ENCODE measurements around the gene NPIPB6. TPM values are rescaled to one million over a fixed set of nuclear protein-coding genes. Genes with fewer than 3 reads are reported as not detected.
A peak's percentile ranks its signal among the peaks of the same experiment; 100 is the strongest.

NPIPB6 gene
- total RNA-seq, 1 experiment from 2014 or later: 2.6 TPM

DNA sequence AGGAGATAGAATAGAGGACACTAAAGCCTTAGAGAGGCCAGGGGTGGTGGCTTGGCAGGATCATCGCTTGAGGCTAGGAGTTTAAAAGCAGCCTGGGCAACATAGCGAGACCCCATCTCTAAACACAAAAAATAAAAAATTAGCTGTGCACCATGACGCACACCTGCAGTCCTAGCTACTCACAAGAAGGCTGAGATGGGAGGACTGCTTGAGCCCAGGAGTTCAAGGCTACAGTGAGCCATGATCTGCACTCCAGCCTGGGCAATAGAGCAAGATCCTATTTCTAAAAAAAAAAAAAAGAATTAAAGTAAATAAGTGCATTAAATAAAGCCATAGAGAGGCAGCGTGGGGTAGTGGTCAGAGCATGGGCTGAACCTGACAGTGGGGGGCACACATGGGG, 51.9 kb downstream of the NPIPB6 start:
- TF ChIP-seq EZH2 (IDR thresholded peaks at IDR 0.05; ENCODE audit: borderline replicate concordance, low read depth, low read length, poor library complexity, severe bottlenecking): no peak
- TF ChIP-seq, protein P1, sequence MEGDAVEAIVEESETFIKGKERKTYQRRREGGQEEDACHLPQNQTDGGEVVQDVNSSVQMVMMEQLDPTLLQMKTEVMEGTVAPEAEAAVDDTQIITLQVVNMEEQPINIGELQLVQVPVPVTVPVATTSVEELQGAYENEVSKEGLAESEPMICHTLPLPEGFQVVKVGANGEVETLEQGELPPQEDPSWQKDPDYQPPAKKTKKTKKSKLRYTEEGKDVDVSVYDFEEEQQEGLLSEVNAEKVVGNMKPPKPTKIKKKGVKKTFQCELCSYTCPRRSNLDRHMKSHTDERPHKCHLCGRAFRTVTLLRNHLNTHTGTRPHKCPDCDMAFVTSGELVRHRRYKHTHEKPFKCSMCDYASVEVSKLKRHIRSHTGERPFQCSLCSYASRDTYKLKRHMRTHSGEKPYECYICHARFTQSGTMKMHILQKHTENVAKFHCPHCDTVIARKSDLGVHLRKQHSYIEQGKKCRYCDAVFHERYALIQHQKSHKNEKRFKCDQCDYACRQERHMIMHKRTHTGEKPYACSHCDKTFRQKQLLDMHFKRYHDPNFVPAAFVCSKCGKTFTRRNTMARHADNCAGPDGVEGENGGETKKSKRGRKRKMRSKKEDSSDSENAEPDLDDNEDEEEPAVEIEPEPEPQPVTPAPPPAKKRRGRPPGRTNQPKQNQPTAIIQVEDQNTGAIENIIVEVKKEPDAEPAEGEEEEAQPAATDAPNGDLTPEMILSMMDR (conservative IDR thresholded peaks at IDR 0.05; ENCODE audit: low read depth, low read length): no peak
- BruUV-seq (replicated peaks): no TSS peak
- H3K4me3 ChIP-seq (ENCODE audit: low read depth, low read length, poor library complexity, severe bottlenecking): no peak overlapping the region
- H3K9me3 ChIP-seq (ENCODE audit: low read depth, low read length, poor library complexity, severe bottlenecking): no peaks in the 10 kb centered on the region
- H3K4me1 ChIP-seq (ENCODE audit: insufficient read depth, low read length, poor library complexity, severe bottlenecking): peaks cover 14% of the 10 kb centered on the region
- intact Hi-C loops (cut with micrococcal nuclease; ENCODE audit: unreplicated experiment): no loop called here
- CTCF ChIA-PET: interaction anchor here (0.5 kb wide), 1 partner anchor 13 kb away, joined by 3 read pairs; no protein-coding TSS in a partner anchor
- DNase-seq (ENCODE audit: low spot score): no peak
- no peaks in the 10 kb centered on the region for H3K36me3 ChIP-seq (ENCODE audit: insufficient read depth, low read length, poor library complexity, severe bottlenecking)
- H3K27ac ChIP-seq (ENCODE audit: low read depth, low read length, poor library complexity, severe bottlenecking): no peak overlapping the region
- H3K27me3 ChIP-seq (replicated peaks; ENCODE audit: insufficient read depth, low read depth, low read length, poor library complexity): no peaks in the 10 kb centered on the region
- POLR2A ChIA-PET (ENCODE audit: low non-redundant PET): no interaction called here

DNA sequence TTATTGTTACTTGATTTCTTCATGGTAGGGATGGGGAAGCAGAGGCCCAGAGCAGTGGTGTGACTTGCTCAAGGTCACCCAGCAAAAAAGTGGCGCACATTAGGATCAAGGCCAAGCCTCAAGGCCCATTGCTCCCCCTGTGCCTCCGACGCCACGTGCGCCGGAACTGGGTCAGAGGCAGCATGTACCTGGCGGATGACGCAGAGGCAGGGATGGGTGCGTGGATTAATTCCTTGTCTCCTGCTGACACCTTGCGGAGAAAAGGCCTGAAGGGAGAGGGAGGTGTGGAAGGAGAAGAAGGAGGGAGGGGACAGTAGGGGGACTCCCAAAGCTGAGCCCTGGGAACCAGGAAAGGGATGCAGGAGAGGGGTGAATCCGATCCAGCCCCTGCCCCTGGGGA, 52.5 kb downstream of the NPIPB6 start:
- H3K4me1 ChIP-seq (ENCODE audit: insufficient read depth, low read length, poor library complexity, severe bottlenecking): peaks cover 14% of the 10 kb centered on the region
- TF ChIP-seq, protein P1 (conservative IDR thresholded peaks at IDR 0.05; ENCODE audit: low read depth, low read length): no peak
- TF ChIP-seq EZH2 (IDR thresholded peaks at IDR 0.05; ENCODE audit: borderline replicate concordance, low read depth, low read length, poor library complexity, severe bottlenecking): no peak
- H3K4me3 ChIP-seq (ENCODE audit: low read depth, low read length, poor library complexity, severe bottlenecking): no peak overlapping the region
- no peaks in the 10 kb centered on the region for H3K36me3 ChIP-seq (ENCODE audit: insufficient read depth, low read length, poor library complexity, severe bottlenecking)
- H3K27me3 ChIP-seq (replicated peaks; ENCODE audit: insufficient read depth, low read depth, low read length, poor library complexity): no peaks in the 10 kb centered on the region
- POLR2A ChIA-PET (ENCODE audit: low non-redundant PET): no interaction called here
- intact Hi-C loops (cut with micrococcal nuclease; ENCODE audit: unreplicated experiment): no loop called here
- BruUV-seq (replicated peaks): no TSS peak
- CTCF ChIA-PET: no interaction called here
- no peak overlapping the region for H3K27ac ChIP-seq (ENCODE audit: low read depth, low read length, poor library complexity, severe bottlenecking)
- no peak for DNase-seq (ENCODE audit: low spot score)
- H3K9me3 ChIP-seq (ENCODE audit: low read depth, low read length, poor library complexity, severe bottlenecking): no peaks in the 10 kb centered on the region

DNA sequence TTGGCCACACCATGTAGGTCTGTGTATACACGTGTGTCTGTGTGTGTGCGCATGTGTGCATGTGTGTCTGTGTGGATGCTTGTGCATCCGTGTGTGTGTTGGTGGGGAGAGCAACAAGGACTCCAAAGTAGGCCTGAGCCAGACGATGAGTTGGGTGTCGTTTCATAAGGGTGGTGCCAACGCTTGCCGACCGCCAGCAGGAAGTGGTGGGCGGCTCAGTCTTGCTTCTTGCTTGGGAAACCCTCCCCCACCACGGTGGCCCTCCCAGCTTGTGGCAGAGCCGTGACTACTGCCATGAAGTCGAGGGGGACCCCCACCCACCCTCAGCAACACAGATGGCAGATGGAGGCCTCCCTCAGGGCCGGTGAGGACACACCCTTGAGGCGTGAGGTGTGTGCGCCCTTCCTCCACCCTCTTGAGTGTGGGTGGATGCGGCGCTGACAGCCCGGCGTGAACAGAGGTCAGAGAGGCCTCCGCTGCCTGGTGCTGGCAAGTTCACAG, 53.4 kb downstream of the NPIPB6 start:
- DNase-seq (ENCODE audit: low spot score): peak; percentile 65
- Histone ChIP-seq H3K27me3 (replicated peaks; ENCODE audit: insufficient read depth, low read depth, low read length, poor library complexity) (no peaks in the 10 kb centered on the region), H3K36me3 (ENCODE audit: insufficient read depth, low read length, poor library complexity, severe bottlenecking) (no peaks in the 10 kb centered on the region), H3K27ac (ENCODE audit: low read depth, low read length, poor library complexity, severe bottlenecking) (no peak overlapping the region), H3K9me3 (ENCODE audit: low read depth, low read length, poor library complexity, severe bottlenecking) (no peaks in the 10 kb centered on the region), H3K4me1 (ENCODE audit: insufficient read depth, low read length, poor library complexity, severe bottlenecking) (peaks cover 14% of the 10 kb centered on the region), H3K4me3 (ENCODE audit: low read depth, low read length, poor library complexity, severe bottlenecking) (no peak overlapping the region)
- intact Hi-C loops (cut with micrococcal nuclease; ENCODE audit: unreplicated experiment): no loop called here
- no TSS peak for BruUV-seq (replicated peaks)
- POLR2A ChIA-PET (ENCODE audit: low non-redundant PET): no interaction called here
- no peak for TF ChIP-seq EZH2 (IDR thresholded peaks at IDR 0.05; ENCODE audit: borderline replicate concordance, low read depth, low read length, poor library complexity, severe bottlenecking)
- TF ChIP-seq, protein P1 (conservative IDR thresholded peaks at IDR 0.05; ENCODE audit: low read depth, low read length): no peak
- CTCF ChIA-PET: no interaction called here
